Activated CD8-positive, alpha-beta memory T cell treated with anti-CD3 and anti-CD28 coated beads, Interleukin-2, amount 50 U/mL, for 48 hours (primary cell): Measurements from ENCODE around the gene PLA2G6.
"Not testable (repeated sequence)": the region's sequence is repeated elsewhere in the genome, so short reads cannot be mapped to it uniquely, and the experiment has no call there.

Experiments
- DNase-seq: peaks from one replicate; pipeline ENCODE4 v3.0.0-alpha.2; 2020

The PLA2G6 gene

GRCh38 chr22:38126928-38127668 lies 54.5 kb downstream of the PLA2G6 start:
- no peak for DNase-seq

GRCh38 chr22:38125751-38126201 lies 55.9 kb downstream of the PLA2G6 start:
- no peak for DNase-seq

DNA sequence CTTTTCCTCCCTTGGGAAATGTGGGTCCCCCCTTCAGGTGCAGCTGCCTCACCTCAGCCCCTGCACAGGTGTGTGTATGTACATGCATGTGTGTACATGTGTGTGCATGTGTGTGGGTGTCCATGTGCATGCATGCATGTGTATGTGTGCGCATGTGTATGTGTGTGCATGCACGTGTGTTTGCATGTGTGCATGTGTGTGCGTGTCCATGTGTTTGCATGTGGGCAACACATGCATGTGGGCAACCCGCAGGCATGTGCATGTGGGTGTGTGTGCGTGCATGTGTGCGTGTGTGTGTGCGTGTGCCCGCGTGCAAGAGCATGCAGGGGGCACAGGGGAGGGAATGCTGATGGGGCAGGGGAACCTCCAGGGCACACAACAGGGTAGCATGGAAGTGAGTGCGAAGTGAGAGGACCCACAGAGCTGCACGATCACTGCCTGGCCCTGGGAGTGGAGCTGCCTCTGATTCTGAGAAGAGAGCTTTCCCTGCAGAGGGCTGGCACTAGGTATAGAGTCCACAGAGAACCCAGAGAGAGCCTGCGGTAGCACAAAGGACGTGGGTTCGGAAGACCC lies 56.5 kb downstream of the PLA2G6 start:
- no peak for DNase-seq

DNA sequence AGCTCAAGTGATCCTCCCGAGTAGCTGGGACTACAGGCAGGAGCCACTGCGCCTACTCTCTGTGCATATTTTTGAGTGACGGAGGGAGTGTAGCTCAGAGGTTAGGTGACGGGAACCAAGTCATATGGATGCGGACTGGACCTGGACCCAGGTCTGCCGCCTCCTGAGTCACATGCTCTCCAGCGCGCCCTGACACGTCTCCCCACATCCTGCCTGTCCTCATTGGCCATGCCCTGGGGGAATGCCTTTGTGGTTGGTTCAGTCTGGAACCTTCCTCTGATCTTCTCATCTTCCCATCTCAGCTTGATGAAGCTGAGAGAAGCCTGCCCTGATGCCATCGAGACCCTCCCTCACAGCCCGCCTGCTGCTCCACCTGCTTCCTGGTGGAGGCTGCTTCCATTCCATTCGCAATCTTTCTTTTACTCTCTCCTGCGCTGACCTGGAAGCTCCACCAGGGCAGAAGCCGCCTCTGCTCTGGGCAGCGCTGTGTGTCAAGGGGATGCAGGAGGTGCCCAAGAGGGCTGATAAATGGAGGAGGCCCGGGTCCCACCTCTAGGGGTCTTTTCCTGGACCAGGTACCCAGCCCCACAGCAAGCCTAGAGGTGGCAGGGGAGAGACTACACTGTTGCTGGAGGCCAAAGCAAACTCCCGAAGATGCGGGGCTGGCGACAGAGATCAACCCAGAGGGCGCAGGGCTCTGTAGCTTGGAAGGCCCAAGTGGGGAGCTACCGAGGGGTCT lies 57.2 kb downstream of the PLA2G6 start:
- no peak for DNase-seq

DNA sequence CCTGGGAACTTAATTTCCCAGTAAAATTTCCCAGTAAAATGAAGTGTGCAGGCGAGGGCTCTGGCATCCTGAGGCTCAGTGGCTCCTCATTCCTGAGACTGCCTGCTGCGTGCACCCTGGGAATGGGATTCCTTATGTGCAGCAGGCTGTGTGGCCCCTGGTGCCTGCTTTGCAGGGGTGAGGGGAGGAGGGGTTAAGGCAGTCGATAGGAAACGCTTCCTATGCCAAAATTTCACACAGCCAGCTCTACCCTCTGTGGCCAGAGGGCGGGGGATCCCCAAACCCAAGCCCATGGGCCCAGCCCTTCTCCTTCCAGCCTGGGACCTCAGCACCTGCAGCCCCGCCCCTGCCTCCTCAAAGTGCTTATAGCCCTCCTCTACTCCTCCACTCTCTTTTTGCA lies 59.0 kb downstream of the PLA2G6 start:
- no peak for DNase-seq

- no peak for DNase-seq
Observed at GRCh38 chr22:38120359-38121110, 61.1 kb downstream of the PLA2G6 start.

GRCh38 chr22:38118747-38119146 lies 62.9 kb downstream of the PLA2G6 start:
- not testable (repeated sequence) for DNase-seq

GRCh38 chr22:38118182-38118581 lies 63.4 kb downstream of the PLA2G6 start:
- DNase-seq: no peak

DNA sequence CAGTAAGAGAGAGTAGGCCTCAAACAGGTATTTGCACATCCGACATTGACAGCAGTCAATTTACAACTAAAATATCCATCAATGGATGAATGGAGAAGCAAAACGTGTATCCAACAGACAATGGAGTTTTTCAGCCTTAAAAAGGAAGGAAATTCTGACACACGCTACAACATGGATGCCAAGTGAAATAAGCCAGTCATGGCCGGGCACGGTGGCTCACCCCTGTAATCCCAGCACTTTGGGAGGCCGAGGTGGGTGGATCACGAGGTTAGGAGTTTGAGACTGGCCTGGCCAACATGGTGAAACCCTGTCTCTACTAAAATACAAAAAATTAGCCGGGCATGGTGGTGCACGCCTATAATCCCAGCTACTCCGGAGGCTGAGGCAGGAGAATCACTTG lies 64.1 kb downstream of the PLA2G6 start:
- DNase-seq: not testable (repeated sequence)

DNA sequence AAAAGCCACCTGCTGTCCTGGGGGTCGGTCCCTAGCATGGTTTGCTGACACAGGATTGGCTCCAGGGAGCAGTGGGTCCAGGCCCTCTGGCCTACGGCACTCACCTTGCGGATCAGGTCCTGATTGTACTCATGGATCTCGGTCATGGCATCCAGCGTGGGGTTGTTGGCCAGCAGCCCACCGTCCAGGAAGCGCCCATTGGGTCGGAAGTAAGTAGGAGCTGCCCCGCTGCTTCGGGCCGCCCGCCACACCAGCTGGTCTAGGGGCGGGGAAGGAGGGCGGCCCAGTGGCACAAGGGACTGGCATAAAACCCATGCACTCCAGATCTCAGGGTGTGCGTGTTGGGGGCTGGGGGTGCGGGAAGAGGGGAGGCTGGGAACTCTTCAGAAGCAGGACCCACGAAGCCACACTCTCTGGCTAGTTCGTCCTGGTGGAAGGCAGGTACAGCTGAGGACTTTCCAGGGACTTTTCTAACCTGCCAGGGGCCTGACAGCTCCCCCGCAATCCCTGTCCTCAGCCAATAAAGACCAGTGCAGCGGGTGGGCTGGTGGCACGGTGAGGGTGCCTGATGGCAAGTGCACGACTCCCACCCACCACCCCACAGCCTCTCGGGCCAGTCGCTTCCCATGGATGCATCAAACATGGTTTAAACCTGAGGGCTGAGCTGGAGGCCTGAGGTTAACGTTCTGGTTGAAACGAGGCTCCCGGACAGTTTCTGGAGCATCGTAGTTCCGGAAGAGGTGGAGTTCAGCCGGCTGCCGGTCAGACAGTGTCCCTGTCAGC lies 66.0 kb downstream of the PLA2G6 start:
- no peak for DNase-seq

GRCh38 chr22:38114484-38115398 lies 66.9 kb downstream of the PLA2G6 start:
- DNase-seq: peak; percentile 95

DNA sequence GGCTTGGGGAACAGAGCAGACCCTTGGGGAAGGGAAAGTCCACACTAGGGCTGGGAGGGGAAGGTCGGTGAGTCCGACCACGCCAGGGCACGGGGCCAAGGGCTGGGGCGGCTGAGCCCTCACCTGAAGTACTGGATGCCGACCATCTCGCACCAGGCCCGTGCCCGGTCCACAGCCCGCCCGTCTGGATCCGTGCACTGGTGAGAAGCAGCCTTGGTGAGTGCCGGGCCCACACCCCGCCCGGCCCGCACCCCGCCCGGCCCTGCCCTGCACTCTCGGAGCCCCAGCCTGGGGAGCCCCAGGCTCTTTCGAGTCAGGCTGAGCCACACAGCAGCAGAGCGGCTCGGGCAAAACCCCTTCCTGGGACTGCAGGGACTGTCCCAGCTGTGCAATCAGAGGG lies 69.2 kb downstream of the PLA2G6 start:
- no peak for DNase-seq

DNA sequence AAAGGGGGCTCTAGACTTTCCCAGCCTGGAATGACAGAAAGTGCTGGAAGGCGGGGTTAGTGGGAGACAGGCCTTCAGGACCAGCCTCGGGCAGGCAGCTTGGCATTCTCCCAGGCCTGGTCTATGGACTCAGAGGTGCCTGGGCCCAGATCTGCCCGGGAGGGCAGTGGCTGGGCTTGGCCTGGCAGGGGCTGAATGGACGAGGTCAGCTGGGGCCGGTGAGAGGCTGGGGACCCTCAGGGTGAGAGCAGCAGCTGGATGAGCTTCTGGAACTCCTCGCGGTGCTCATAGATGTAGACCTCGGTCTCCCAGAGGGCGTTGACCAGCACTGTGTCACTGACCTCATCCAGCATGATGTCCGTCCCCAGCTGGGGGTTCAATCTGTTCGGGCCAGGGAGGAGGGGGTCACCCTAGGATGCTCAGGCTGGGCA lies 69.7 kb downstream of the PLA2G6 start:
- DNase-seq: no peak

DNA sequence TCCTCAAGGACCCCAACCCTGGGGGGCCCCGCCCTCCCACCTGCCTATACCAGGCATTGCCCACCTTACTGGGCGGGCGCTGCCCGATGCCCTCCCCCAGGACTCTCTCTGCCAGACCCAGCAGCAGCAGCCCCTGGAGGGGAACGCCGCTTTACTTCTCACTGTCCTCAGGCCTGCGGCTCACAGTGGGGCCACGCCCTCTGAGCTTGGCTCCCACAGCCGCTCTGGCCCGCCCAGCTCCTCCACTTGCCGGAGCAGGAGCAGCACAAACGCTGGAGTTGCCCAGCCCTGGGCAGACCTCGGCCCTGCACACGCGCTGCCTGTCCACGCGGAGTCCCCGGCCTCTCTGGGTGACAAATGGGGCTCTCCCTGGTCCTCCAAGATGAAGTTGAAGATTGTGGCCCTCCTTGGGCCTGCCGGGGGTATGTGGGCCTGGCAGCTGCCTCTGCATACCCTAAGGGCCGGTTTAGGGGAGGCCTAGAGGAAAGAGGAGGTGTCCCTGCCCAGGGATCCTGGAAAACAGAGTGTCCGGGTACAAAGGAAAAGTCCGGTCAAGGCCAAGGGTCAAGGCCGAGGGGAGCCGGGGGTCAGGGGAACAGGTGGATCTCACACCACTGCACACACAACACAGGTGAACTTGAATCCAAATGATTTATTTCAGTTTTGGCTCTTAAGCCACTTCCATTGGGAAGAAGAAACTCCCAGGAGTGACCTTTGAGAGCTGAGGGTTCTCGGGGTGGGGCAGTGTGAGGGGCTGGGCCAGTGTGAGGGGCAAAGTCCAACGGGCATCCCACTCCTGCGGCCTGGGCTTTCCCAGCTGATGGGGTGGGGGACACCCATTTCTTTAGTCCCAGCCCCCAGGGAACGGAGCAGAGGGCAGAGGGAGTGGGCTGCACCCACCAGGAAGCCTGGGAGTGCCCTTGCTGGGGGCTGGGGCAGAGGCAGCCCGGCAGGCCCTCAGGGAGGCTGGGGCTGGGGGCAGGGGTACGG lies 70.5 kb downstream of the PLA2G6 start:
- no peak for DNase-seq

DNA sequence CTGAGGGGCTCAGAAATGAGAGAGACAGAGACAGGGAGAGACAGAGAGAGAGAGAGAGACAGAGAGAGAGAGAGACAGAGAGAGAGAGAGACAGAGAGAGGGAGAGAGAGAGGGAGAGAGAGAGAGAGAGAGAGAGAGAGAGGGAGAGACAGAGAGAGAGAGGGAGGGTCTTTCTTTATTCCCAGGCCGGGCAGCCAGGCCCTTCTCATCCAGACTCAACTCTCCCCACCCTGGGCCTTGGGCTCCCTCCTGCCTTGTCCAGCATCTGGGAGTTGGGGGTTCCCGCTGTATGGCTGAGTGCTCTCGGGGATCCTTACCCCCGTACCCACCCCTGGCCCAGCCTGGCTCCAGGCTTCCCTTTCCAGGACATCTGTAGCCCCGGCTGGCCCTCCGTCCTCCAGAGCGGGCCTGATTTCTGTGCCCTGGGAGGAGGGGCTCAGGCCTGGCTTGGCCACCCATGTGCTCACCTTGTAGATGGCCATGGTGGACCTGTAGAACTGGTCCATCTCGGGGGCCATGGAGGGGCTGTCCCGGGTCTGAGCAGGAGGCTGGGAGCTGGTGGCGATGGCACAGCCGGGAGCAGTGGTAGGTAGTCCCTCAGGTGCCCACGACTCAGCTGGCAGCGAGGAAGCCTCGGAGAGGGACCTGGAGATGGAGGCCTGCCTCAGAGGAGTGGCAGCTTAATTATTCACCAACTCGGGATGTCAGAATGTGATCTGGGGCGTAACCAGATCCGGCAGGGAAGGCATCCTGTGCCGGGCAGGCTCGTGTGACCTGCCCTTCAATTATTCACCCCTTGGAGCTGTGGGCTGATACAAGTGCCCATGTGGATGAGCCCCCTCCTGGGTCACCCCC lies 71.4 kb downstream of the PLA2G6 start, which contains the start of gene BAIAP2L2:
TSS of gene BAIAP2L2 (minus strand) at position 677 of the 855 bp plus-strand sequence. CDS start at position 518, 159 bp downstream.
- DNase-seq: no peak

- no peak for DNase-seq
Observed at GRCh38 chr22:38109371-38110001, 72.1 kb downstream of the PLA2G6 start.

GRCh38 chr22:38108561-38109319 lies 72.9 kb downstream of the PLA2G6 start:
- DNase-seq: no peak
